Ovary (tissue), 3 donors: Measurements from ENCODE around the gene KREMEN1.

ENCODE experiments used
- EP300 ChIP-seq: sonication (generic); formaldehyde crosslinking; IDR thresholded peaks from one replicate; pipeline ENCODE4 v1.6.1; 2017; ENCODE audit warnings: antibody characterized with exemption
- POLR2A ChIP-seq: fragments of 450-650 bp; IDR thresholded peaks from one replicate; pipeline ENCODE4 v1.6.1; 2017; ENCODE audit warnings: antibody characterized with exemption, mild to moderate bottlenecking, moderate library complexity
- TF ChIP-seq, protein P1 (sequence below), 3 donors: fragments of 450-650 bp in 2 of 3; fragments of 200-600 bp in 1 of 3; IDR thresholded peaks; one replicate each; pipeline versions ENCODE4 v1.5.1 to v1.8.0; 2016 to 2022; ENCODE audit warnings: antibody characterized with exemption in 3 of 3, mild to moderate bottlenecking in 1 of 3
- donor health status: DM: no; HTN: no; CAD: no.

DNA sequence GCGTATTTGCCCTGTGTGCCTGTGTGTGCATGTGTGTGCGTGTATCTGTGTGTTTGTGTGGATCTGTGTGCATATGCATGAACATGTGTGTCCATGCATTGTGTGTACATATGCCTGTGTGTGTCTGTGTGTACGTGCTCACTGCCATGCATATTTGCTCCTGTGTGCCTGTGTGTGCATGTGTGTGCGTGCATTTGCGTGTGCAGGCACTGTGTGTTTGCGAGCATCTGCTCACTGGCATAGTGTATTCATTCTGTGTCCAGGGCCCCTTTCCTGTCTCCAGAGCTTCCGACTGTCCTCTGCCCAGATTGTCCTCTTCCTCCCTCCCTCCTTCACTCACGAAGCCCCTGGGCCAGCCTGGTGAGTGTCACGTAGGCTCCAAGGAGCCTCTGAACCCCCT lies 138.6 kb downstream of the KREMEN1 start:
- TF ChIP-seq, protein P1, sequence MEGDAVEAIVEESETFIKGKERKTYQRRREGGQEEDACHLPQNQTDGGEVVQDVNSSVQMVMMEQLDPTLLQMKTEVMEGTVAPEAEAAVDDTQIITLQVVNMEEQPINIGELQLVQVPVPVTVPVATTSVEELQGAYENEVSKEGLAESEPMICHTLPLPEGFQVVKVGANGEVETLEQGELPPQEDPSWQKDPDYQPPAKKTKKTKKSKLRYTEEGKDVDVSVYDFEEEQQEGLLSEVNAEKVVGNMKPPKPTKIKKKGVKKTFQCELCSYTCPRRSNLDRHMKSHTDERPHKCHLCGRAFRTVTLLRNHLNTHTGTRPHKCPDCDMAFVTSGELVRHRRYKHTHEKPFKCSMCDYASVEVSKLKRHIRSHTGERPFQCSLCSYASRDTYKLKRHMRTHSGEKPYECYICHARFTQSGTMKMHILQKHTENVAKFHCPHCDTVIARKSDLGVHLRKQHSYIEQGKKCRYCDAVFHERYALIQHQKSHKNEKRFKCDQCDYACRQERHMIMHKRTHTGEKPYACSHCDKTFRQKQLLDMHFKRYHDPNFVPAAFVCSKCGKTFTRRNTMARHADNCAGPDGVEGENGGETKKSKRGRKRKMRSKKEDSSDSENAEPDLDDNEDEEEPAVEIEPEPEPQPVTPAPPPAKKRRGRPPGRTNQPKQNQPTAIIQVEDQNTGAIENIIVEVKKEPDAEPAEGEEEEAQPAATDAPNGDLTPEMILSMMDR (IDR thresholded peaks at IDR 0.05): no peak
- TF ChIP-seq POLR2A: no peak
- TF ChIP-seq EP300: no peak
